IMR-90 (cell line): Measurements from ENCODE around the gene TENM4. TPM values are rescaled to one million over a fixed set of nuclear protein-coding genes. Genes with fewer than 3 reads are reported as not detected.
A peak's percentile ranks its signal among the peaks of the same experiment; 100 is the strongest.

Experiments used
- ATAC-seq: fragments of 200-7000 bp; cut with Tn5 transposase; 2 replicates; pipeline ENCODE4 v1.9.1; 2020; ENCODE audit warnings: low read depth, mild to moderate bottlenecking, moderate library complexity
- BruUV-seq: library from RNA; stranded (reverse); fragments of 400-500 nt; replicated peaks from 2 replicates; lab custom pipeline; 2021; lab: Mats Ljungman, UMichigan
- CTCF ChIA-PET: fragments of 300-600 bp; formaldehyde crosslinking; extraction: SDS; loops from one replicate; lab custom pipeline; 2021; ENCODE audit warnings: antibody characterized with exemption; lab: Yijun Ruan, JAX
- POLR2A ChIA-PET: fragments of 300-600 bp; sonication (Branson Sonifier 250); formaldehyde crosslinking; loops from one replicate; lab custom pipeline; 2022; ENCODE audit warnings: antibody characterized with exemption; ENCODE audit not compliant: unreplicated experiment; lab: Charles Lee
- DNase-seq: peaks from one replicate; pipeline ENCODE4 v3.0.0; 2013
- H2AFZ ChIP-seq: replicated peaks from 2 replicates; pipeline ENCODE3; 2013; ENCODE audit warnings: low read length, mild to moderate bottlenecking; ENCODE audit not compliant: poor library complexity
- H2AK5ac ChIP-seq: 2 replicates; pipeline ENCODE4 v1.6.1; 2013; ENCODE audit warnings: low read depth, low read length, inconsistent platforms
- H2AK9ac ChIP-seq: replicated peaks from 2 replicates; pipeline ENCODE3; 2013; ENCODE audit warnings: mild to moderate bottlenecking, low read depth, low read length, moderate library complexity; ENCODE audit not compliant: poor library complexity
- H2BK120ac ChIP-seq: 2 replicates; pipeline ENCODE4 v1.6.1; 2013; ENCODE audit warnings: low read depth, low read length, inconsistent platforms
- H2BK15ac ChIP-seq: 3 replicates; pipeline ENCODE4 v1.6.1; 2013; ENCODE audit warnings: low read depth, low read length, inconsistent platforms
- H2BK20ac ChIP-seq: 2 replicates; pipeline ENCODE4 v1.6.1; 2013; ENCODE audit warnings: low read depth, mild to moderate bottlenecking, inconsistent platforms, low read length, moderate library complexity
- H2BK5ac ChIP-seq: 2 replicates; pipeline ENCODE4 v1.6.1; 2013; ENCODE audit warnings: mild to moderate bottlenecking, low read depth, low read length, inconsistent platforms; ENCODE audit not compliant: poor library complexity, severe bottlenecking
- H3K14ac ChIP-seq: replicated peaks from 2 replicates; pipeline ENCODE4 v1.6.1; 2013; ENCODE audit warnings: low read depth, low read length, inconsistent platforms
- H3K18ac ChIP-seq: 2 replicates; pipeline ENCODE4 v1.6.1; 2013; ENCODE audit warnings: low read depth, low read length, control low read depth
- H3K23ac ChIP-seq: 2 replicates; pipeline ENCODE4 v1.6.1; 2013; ENCODE audit warnings: low read depth, low read length, inconsistent platforms
- H3K27ac ChIP-seq: 2 replicates; pipeline ENCODE4 v1.5.1; 2013; ENCODE audit warnings: mild to moderate bottlenecking, control low read depth, low read length; ENCODE audit not compliant: insufficient read depth
- H3K27me3 ChIP-seq: 2 replicates; pipeline ENCODE4 v1.6.1; 2013; ENCODE audit warnings: low read length; ENCODE audit not compliant: control insufficient read depth, insufficient read depth
- H3K36me3 ChIP-seq: 2 replicates; pipeline ENCODE4 v1.6.1; 2013; ENCODE audit warnings: low read length, mixed read lengths; ENCODE audit not compliant: control insufficient read depth, insufficient read depth
- H3K4ac ChIP-seq: 2 replicates; pipeline ENCODE4 v1.6.1; 2013; ENCODE audit warnings: low read depth, low read length, inconsistent platforms
- H3K4me1 ChIP-seq: 2 replicates; pipeline ENCODE4 v1.6.1; 2013; ENCODE audit warnings: low read length, mixed read lengths; ENCODE audit not compliant: control insufficient read depth, insufficient read depth
- H3K4me2 ChIP-seq: 2 replicates; pipeline ENCODE4 v1.6.1; 2013; ENCODE audit warnings: low read depth, mild to moderate bottlenecking, control low read depth, low read length, moderate library complexity
- H3K4me3 ChIP-seq: 2 replicates; pipeline ENCODE4 v1.5.1; 2013; ENCODE audit warnings: low read depth, mild to moderate bottlenecking, control low read depth, low read length, moderate library complexity; ENCODE audit not compliant: insufficient read depth
- H3K56ac ChIP-seq: 2 replicates; pipeline ENCODE4 v1.6.1; 2013; ENCODE audit warnings: low read length, inconsistent platforms; ENCODE audit not compliant: insufficient read depth; ENCODE audit errors: extremely low read depth
- H3K79me1 ChIP-seq, 2 experiments: 2 replicates each; pipeline ENCODE4 v1.6.1; 2013; ENCODE audit warnings: low read length in 2 of 2, inconsistent platforms in 1 of 2, low read depth in 1 of 2
- H3K9ac ChIP-seq: 2 replicates; pipeline ENCODE4 v1.6.1; 2013; ENCODE audit warnings: low read depth, low read length, control low read depth
- H3K9me1 ChIP-seq: 2 replicates; pipeline ENCODE4 v1.6.1; 2013; ENCODE audit warnings: low read length, inconsistent platforms; ENCODE audit not compliant: insufficient read depth
- H3K9me3 ChIP-seq: 2 replicates; pipeline ENCODE4 v1.6.1; 2013; ENCODE audit warnings: low read length; ENCODE audit not compliant: control insufficient read depth, insufficient read depth
- H4K20me1 ChIP-seq: 2 replicates; pipeline ENCODE4 v1.6.1; 2013; ENCODE audit warnings: low read length, inconsistent platforms; ENCODE audit not compliant: insufficient read depth
- H4K5ac ChIP-seq: 2 replicates; pipeline ENCODE4 v1.6.1; 2013; ENCODE audit warnings: mild to moderate bottlenecking, low read depth, low read length, control low read depth
- H4K8ac ChIP-seq, 2 experiments: 2 replicates each; pipeline ENCODE4 v1.6.1; 2013; ENCODE audit warnings: low read depth in 2 of 2, low read length in 2 of 2, control low read depth in 1 of 2, inconsistent platforms in 1 of 2
- H4K91ac ChIP-seq: 2 replicates; pipeline ENCODE4 v1.6.1; 2013; ENCODE audit warnings: low read depth, low read length, inconsistent platforms; ENCODE audit not compliant: insufficient read depth
- BHLHE40 ChIP-seq: fragments of 150-350 bp; IDR thresholded peaks from 2 replicates; pipeline ENCODE4 v1.6.1; 2016; ENCODE audit warnings: mild to moderate bottlenecking, low read depth, low read length
- FOS ChIP-seq: fragments of 150-350 bp; IDR thresholded peaks from 2 replicates; pipeline ENCODE4 v1.6.1; 2016; ENCODE audit warnings: low read depth, low read length
- MXI1 ChIP-seq: IDR thresholded peaks from 2 replicates; pipeline ENCODE4 v1.6.1; 2012; ENCODE audit warnings: low read depth, mild to moderate bottlenecking, low read length, moderate library complexity, borderline replicate concordance
- POLR2A ChIP-seq: IDR thresholded peaks from 2 replicates; pipeline ENCODE4 v1.6.1; 2012; ENCODE audit warnings: mild to moderate bottlenecking, low read depth, low read length
- RCOR1 ChIP-seq: IDR thresholded peaks from 2 replicates; pipeline ENCODE4 v1.6.1; 2012; ENCODE audit warnings: mild to moderate bottlenecking, low read length, improper control_type of control experiment; ENCODE audit not compliant: insufficient replicate concordance
- WGBS, 2 experiments: methylation state at CpG; one replicate each; pipeline versions ENCODE4 v1.1.5 to v1.1.7; 2013; ENCODE audit warnings: missing lambda C conversion rate in 2 of 2; ENCODE audit not compliant: insufficient read length in 1 of 2; ENCODE audit errors: extremely low coverage in 2 of 2; 5-methylcytosine and 5-hydroxymethylcytosine counted together
- dilution Hi-C: fragments of 300-500 bp; cut with HindIII; formaldehyde crosslinking; loops from one replicate; pipeline ENCODE4 v1.14.3; 2018; ENCODE audit warnings: low sequenced_read_pairs; ENCODE audit not compliant: unreplicated experiment
- in situ Hi-C: fragments of 300-500 bp; cut with MboI; formaldehyde crosslinking; loops from 3 replicates; pipeline ENCODE4 v1.14.3; 2019; ENCODE audit warnings: low sequenced_read_pairs, inconsistent platforms, mixed read lengths
- intact Hi-C: fragments of 100-400 bp; cut with micrococcal nuclease; formaldehyde crosslinking; loops from 2 replicates; pipeline ENCODE4 v1.10.0; 2022
- polyA plus RNA-seq, 3 experiments: library from polyadenylated mRNA; depleted of rRNA; stranded (reverse); fragments of >200 nt; gene quantifications; 2 replicates each; pipeline ENCODE4 v1.2.3, GENCODE V29; 2012; ENCODE audit warnings: low replicate concordance in 1 of 3
- total RNA-seq: library from RNA; depleted of rRNA; stranded (reverse); fragments of >200 nt; gene quantifications from 2 replicates; pipeline ENCODE4 v1.2.3, GENCODE V29; 2012

TENM4 gene
- total and polyA plus RNA-seq, 2 of the 4 experiments (the other 2 are of a cell fraction) = 7.4 to 9.0 TPM

GRCh38 chr11:79018371-79018849 is 422.4 kb downstream of the TENM4 start:
- peak overlapping the region; percentile 75 for H3K18ac ChIP-seq
- H2BK5ac ChIP-seq = peak overlapping the region; percentile 73
- DNase-seq (peak; percentile 97), ATAC-seq (peak; percentile 92)
- dilution Hi-C loops = no loop called here
- H4K5ac ChIP-seq = peak overlapping the region; percentile 66
- no TSS peak for BruUV-seq
- in situ Hi-C loops = no loop called here
- H3K23ac ChIP-seq = peak overlapping the region; percentile 60; the same call in 1 of the 2 replicates
- intact Hi-C loops = no loop called here
- peaks cover 13% of the 10 kb centered on the region for H3K9me1 ChIP-seq
- H2AFZ ChIP-seq = peak overlapping the region; percentile 38
- H2AK5ac ChIP-seq = peak overlapping the region; percentile 80; the same call in 1 of the 2 replicates
- H4K20me1 ChIP-seq = no peaks in the 10 kb centered on the region
- H3K14ac ChIP-seq = peak overlapping the region; percentile 90; the same call in 1 of the 2 replicates
- H3K4ac ChIP-seq = peak overlapping the region; percentile 51; the same call in 1 of the 2 replicates
- peak overlapping the region; percentile 83; the same call in 1 of the 2 replicates for H2BK120ac ChIP-seq
- H3K79me1 ChIP-seq = no peaks in the 10 kb centered on the region
- TF ChIP-seq BHLHE40 (peak; percentile 56; the same call in 1 of the 2 replicates), FOS (peak; percentile 30; the same call in 1 of the 2 replicates), MXI1 (no peak), RCOR1 (no peak), POLR2A (no peak)
- H3K27me3 ChIP-seq = no peaks in the 10 kb centered on the region
- no peak overlapping the region for H3K56ac ChIP-seq
- H3K4me3 ChIP-seq = no peak overlapping the region
- H3K4me1 ChIP-seq = peaks cover 15% of the 10 kb centered on the region
- ChIA-PET CTCF (no interaction called here), POLR2A (no interaction called here)
- peak overlapping the region; percentile 2 to 22; a peak in 2 of 4 replicates for H4K8ac ChIP-seq
- H2AK9ac ChIP-seq = peak overlapping the region; percentile 11
- H3K27ac ChIP-seq = peak overlapping the region; percentile 91
- H2BK20ac ChIP-seq = peak overlapping the region; percentile 61; the same call in 1 of the 2 replicates
- H4K91ac ChIP-seq = peak overlapping the region; percentile 45; the same call in 1 of the 2 replicates
- H3K9ac ChIP-seq = peak overlapping the region; percentile 44; the same call in 1 of the 2 replicates
- no peaks in the 10 kb centered on the region for H3K36me3 ChIP-seq
- no peaks in the 10 kb centered on the region for H3K9me3 ChIP-seq
- H3K4me2 ChIP-seq = no peak overlapping the region
- WGBS, 2 experiments = no CpG with 5 or more reads among the region's 3 CpGs
- H2BK15ac ChIP-seq = peak overlapping the region; percentile 23; the same call in 1 of the 3 replicates
